ENCODE data around the gene GGTA1. TPM values are rescaled to one million over a fixed set of nuclear protein-coding genes. Genes with fewer than 3 reads are reported as not detected.

The GGTA1 gene
- 1 to 10 TPM in 1 of 2 donors, under 1 TPM in 1; 0.94 to 4.2 TPM for total RNA-seq

DNA sequence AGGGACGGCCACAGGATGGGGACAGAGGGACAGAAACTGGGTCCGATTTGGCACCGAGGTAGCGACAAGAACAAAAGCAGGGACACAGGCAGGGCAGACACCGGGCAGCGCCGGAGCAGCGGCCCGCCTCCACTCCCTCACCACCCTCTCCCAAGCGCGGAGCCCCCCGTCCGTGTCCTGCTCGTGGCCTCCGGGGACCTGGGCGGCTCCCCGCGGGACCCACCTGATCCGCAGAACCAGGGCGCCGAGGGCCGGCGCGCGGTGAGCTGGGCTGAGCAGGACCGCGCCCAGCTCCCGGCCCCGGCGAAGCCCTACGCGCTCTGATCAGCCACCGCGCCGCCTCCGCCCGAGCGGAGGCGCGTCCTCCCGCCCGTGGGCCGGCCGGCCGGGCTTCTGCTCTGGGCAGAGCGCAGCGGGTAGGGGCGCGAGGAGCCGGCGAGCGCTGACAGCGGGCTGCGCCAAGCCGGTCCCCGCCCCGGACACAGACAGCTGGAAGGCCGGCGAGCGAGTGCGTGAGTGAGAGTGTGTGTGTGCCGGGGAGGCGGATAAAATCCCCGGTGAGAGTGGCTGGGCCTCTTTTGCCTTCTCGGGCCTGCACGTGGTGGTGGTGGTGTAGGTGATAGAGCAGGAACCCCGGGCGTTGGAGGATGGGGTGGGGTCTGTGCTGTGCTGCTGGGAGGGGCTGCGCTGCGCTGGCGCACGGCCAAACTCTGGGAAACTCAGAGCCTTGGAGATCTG is at the start of gene GGTA1:
GGTA1 (minus strand) TSS at position 418 of the 738 bp plus-strand sequence. CDS start 31,922 bp downstream, outside the sequence.
- Histone ChIP-seq H3K4me1 (peaks cover 13% of the 10 kb centered on the region), H3K4me3 (peak within 1 kb of the TSS; percentile 32), H3K9me3 (no peaks in the 10 kb centered on the region), H3K36me3 (no peaks in the 10 kb centered on the region), H3K9ac (ENCODE audit: low read depth in 2 of 2, low read length in 2 of 2) (peak within 1 kb of the TSS; percentile 6 to 48), H3K27ac (peak within 1 kb of the TSS; percentile 8), H3K27me3 (peaks cover 11% of the 10 kb centered on the region)
- TF ChIP-seq, protein P1, sequence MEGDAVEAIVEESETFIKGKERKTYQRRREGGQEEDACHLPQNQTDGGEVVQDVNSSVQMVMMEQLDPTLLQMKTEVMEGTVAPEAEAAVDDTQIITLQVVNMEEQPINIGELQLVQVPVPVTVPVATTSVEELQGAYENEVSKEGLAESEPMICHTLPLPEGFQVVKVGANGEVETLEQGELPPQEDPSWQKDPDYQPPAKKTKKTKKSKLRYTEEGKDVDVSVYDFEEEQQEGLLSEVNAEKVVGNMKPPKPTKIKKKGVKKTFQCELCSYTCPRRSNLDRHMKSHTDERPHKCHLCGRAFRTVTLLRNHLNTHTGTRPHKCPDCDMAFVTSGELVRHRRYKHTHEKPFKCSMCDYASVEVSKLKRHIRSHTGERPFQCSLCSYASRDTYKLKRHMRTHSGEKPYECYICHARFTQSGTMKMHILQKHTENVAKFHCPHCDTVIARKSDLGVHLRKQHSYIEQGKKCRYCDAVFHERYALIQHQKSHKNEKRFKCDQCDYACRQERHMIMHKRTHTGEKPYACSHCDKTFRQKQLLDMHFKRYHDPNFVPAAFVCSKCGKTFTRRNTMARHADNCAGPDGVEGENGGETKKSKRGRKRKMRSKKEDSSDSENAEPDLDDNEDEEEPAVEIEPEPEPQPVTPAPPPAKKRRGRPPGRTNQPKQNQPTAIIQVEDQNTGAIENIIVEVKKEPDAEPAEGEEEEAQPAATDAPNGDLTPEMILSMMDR (IDR thresholded peaks at IDR 0.05) = no peak
- intact Hi-C loops (cut with DNase I) = no loop called here
- peak; percentile 45 for DNase-seq

DNA sequence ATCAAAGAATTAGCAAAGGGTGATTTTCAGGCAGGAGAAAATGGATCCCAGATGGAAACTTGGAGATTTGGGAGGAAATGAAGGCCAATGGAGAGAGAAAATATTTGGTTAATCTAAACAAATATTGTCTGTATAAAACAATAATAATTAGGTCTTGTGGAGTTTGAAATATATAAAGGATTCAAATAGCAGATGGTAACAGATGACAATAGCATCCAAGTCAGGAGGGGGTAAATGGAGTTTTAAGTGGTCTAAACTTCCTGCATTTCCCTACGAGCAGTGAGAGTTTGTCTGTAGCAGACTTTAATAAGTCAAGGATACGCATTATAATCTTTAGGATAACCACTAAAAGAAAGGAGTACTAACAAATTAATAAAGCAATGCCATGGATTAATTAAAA is 49.0 kb upstream of the GGTA1 start:
- no peak overlapping the region for H3K4me3 ChIP-seq

DNA sequence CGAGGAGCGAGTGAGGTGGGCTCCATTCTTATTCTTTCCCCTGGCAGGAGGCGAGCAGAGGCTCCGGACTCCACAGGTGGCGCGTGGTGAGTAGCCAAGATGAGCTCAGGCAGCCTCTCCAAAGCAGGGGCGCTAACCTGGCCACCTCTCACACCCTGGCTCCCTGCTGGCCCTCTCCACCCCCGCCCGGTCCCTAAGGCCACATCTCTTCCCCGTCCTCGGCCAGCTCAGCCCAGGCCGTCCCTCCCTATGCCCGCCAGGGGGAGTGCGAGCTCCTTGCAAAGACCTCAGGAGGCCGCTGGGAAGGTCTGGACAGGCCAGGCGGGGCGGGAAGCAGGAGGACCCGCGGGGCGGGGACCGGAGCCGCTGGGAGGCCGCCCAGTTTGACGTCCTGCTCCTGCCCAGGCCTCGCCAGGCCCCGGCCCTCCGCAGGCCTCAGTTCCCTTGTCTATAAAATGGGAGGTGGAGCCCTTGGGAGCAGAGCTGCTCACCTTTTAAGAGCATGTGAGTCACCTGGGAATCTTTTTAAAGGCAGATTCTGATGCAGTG is 46.3 kb upstream of the GGTA1 start:
- no peak overlapping the region for H3K27ac ChIP-seq
- TF ChIP-seq, protein P1 (IDR thresholded peaks at IDR 0.05) = peak; percentile 79
- no peak overlapping the region for H3K4me3 ChIP-seq
- intact Hi-C loops (cut with DNase I) = loop anchor here (2.0 to 10.0 kb wide), 3 partner anchors 141 to 549 kb away; partner anchors contain the start of gene TTLL11
- peaks cover 4% of the 10 kb centered on the region for H3K4me1 ChIP-seq
- H3K27me3 ChIP-seq = no peaks in the 10 kb centered on the region
- no peaks in the 10 kb centered on the region for H3K36me3 ChIP-seq
- peak overlapping the region in 1 of 2 donors; percentile 26 for H3K9ac ChIP-seq (ENCODE audit: low read depth in 2 of 2, low read length in 2 of 2)
- DNase-seq = peak; percentile 96
- H3K9me3 ChIP-seq = no peaks in the 10 kb centered on the region

More for the DNA sequence above, 49.0 kb upstream of the GGTA1 start:
- no peak overlapping the region for H3K9ac ChIP-seq (ENCODE audit: low read depth in 2 of 2, low read length in 2 of 2)
- DNase-seq = no peak
- no peak overlapping the region for H3K27ac ChIP-seq
- no peaks in the 10 kb centered on the region for H3K36me3 ChIP-seq
- no peaks in the 10 kb centered on the region for H3K9me3 ChIP-seq
- no peaks in the 10 kb centered on the region for H3K27me3 ChIP-seq
- TF ChIP-seq, protein P1 (IDR thresholded peaks at IDR 0.05) = no peak
- H3K4me1 ChIP-seq = peaks cover 4% of the 10 kb centered on the region
- intact Hi-C loops (cut with DNase I) = loop anchor here (5.0 to 10.0 kb wide), 2 partner anchors 139 to 546 kb away; partner anchors contain the start of gene TTLL11

DNA sequence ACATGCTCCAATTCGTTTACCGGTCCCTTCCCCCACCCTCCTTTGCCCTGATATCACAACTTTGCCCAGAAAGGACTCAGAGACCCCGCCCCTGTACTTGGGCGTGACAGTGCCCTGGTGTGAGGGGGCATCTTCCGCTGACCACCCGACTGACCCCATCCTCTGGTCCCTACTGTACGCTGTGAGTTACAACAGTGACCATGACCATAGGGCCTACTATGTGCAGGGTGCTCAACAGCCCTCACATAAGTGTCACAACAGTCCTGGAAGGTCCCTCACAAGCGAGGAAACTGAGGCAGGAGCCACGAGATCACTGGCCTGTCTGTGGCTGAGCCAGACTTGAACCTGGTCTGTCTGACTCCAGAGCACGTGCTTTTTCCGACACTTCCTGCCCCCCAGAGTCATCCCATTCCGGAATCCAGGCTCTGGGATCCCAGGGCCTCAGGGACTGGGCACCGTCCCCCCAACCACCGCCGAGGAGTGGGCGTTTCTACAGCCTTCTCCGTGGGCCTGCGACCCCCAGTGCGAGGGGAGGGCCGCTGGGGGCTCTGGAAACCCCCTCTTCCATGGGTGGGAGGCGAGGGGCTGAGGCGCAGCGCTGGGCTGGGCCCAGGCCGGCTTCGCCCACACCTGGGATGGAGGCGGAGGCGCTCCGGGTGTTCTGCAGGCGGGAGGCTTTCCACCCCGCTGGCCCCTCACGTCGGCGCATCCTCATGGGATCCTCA is 45.7 kb upstream of the GGTA1 start:
- Histone ChIP-seq H3K27ac (no peak overlapping the region), H3K9me3 (no peaks in the 10 kb centered on the region), H3K36me3 (no peaks in the 10 kb centered on the region), H3K27me3 (no peaks in the 10 kb centered on the region), H3K9ac (ENCODE audit: low read depth in 2 of 2, low read length in 2 of 2) (no peak overlapping the region), H3K4me1 (no peaks in the 10 kb centered on the region), H3K4me3 (no peak overlapping the region)
- intact Hi-C loops (cut with DNase I) = loop anchor here (5.0 to 10.0 kb wide), 2 partner anchors 142 to 549 kb away; partner anchors contain the start of gene TTLL11
- no peak for DNase-seq
- TF ChIP-seq, protein P1 (IDR thresholded peaks at IDR 0.05) = no peak

GRCh38 chr9:121542025-121542424 is 42.4 kb upstream of the GGTA1 start:
- Histone ChIP-seq H3K4me1 (no peaks in the 10 kb centered on the region), H3K9ac (ENCODE audit: low read depth in 2 of 2, low read length in 2 of 2) (no peak overlapping the region), H3K27ac (no peak overlapping the region), H3K36me3 (no peaks in the 10 kb centered on the region), H3K4me3 (no peak overlapping the region), H3K9me3 (no peaks in the 10 kb centered on the region), H3K27me3 (no peaks in the 10 kb centered on the region)
- TF ChIP-seq, protein P1 (IDR thresholded peaks at IDR 0.05) = no peak
- intact Hi-C loops (cut with DNase I) = loop anchor here (10.0 kb wide), 1 partner anchor 553 kb away; the partner anchor contains the start of gene TTLL11
- no peak for DNase-seq

All from colonic mucosa (tissue), 4 donors.